AG09319 (cell line): ENCODE measurements around the gene PRDM11.

Experiments used
- DNase-seq: peaks from one replicate; pipeline ENCODE4 v3.0.0-alpha.2; 2010; ENCODE audit warnings: low read depth; ENCODE audit errors: extremely low read depth
- TF ChIP-seq, protein P1 (sequence below): IDR thresholded peaks from 2 replicates; pipeline ENCODE4 v1.5.1; 2011; ENCODE audit warnings: low read depth, mild to moderate bottlenecking, inconsistent platforms, low read length, moderate library complexity

Gene PRDM11

DNA sequence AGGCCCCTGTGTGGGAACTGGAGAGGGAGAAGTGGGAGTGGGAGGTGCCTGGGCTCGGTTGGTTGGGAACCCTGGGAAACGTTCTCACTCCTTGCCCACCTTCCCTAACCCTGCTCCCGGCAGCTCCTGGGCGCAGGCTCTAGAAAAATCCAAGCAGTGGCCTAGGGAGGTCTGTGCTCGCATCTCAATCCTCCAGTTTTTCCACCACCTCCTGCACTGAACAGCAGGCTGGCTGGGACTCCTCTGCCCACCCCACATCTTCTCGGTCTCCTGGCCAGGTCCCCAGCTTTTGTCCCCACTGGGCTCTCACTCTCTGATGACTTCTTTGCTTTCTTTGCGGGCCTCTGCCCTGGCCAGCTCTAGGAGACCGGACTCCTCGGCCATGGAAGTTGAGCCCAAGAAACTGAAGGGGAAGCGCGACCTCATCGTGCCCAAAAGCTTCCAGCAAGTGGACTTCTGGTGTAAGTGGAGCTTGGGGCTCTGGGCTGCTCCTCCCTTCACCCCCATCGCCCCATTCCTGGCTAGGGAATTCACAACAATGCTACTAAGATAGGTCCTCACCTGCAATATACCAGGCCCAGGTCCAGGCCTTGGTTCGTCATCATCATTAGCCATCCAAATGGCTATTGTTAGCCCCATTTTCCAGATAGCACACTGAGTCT, 35.6 kb downstream of the PRDM11 start:
- TF ChIP-seq, protein P1, sequence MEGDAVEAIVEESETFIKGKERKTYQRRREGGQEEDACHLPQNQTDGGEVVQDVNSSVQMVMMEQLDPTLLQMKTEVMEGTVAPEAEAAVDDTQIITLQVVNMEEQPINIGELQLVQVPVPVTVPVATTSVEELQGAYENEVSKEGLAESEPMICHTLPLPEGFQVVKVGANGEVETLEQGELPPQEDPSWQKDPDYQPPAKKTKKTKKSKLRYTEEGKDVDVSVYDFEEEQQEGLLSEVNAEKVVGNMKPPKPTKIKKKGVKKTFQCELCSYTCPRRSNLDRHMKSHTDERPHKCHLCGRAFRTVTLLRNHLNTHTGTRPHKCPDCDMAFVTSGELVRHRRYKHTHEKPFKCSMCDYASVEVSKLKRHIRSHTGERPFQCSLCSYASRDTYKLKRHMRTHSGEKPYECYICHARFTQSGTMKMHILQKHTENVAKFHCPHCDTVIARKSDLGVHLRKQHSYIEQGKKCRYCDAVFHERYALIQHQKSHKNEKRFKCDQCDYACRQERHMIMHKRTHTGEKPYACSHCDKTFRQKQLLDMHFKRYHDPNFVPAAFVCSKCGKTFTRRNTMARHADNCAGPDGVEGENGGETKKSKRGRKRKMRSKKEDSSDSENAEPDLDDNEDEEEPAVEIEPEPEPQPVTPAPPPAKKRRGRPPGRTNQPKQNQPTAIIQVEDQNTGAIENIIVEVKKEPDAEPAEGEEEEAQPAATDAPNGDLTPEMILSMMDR, result no peak
- no peak for DNase-seq

DNA sequence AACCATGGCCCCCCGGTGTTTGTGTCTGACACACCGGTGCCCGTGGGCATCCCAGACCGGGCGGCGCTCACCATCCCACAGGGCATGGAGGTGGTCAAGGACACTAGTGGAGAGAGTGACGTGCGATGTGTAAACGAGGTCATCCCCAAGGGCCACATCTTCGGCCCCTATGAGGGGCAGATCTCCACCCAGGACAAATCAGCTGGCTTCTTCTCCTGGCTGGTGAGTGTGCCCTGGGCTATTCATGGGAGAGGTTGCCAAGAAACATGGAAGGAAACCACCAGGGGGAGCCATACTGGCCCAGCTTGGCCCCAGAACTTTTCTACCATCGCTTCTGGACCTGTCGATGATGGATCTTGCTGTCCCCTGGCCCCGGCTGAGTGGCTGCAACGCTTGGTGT, 36.5 kb downstream of the PRDM11 start:
- no peak for DNase-seq
- TF ChIP-seq, protein P1, result peak; percentile 42

DNA sequence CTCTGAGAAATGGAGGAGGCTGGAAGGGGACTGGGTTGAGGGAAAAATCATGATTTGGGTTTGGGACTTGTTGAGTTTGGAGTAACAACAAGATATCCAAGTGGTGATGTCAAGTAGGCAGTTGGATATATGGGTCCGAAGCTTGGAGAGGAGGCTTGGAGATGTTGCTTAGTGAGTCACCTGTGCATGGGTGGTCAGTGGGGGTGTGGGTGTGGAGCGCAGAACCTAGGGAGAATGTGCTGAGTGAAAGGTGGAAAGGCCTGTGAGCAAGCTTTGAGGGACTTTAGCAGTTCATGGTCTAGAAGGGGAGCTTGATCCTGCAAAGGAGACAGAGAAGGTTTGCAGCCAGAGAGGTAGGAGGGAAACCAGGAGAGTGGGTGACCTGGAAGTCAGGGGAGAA, 38.2 kb downstream of the PRDM11 start:
- DNase-seq, result no peak
- TF ChIP-seq, protein P1, result no peak

DNA sequence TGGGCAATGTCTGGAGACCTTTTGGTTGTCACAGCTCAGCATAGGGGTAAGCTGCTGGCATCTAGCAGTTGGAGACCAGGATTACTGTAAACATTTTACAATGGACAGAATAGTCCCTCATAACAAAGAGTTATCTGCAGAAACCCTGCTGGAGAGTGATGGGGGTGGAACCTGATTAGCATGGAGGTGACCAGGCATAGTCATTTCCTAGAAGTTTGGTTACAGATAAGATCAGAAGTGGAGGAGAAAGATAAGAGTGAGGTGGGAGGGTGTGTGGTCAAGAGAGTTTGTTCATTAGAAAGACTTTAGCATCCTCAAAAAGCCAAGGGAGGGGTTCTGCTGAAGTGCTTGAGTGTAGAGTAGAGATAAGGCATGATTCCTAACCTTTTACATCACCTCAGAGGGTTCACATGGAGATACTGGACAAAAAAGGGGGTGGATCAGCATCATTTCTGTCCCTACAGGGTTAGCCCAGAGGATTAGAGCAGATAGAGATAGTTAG, 38.8 kb downstream of the PRDM11 start:
- DNase-seq, result no peak
- TF ChIP-seq, protein P1, result no peak

DNA sequence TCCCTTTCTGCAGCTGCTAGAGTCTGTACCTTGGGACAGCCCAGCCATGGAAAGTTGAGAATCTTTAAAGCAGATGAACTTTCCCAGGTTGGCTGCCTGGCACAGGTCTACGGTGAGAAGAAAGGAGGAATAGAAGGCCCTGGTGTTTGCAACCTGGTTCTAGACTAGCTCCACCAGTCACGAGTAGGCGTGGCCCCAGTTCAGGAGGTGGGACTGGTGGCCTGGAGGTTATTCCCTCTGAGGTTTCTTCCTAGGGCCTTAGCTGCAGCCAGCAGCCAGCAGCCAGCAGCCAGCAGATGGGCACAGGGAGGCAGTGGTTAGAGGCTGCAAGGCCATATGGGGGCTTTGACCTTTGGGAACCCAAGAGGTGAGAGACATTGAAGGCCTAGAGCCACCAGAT, 40.9 kb downstream of the PRDM11 start:
- DNase-seq, result no peak

DNA sequence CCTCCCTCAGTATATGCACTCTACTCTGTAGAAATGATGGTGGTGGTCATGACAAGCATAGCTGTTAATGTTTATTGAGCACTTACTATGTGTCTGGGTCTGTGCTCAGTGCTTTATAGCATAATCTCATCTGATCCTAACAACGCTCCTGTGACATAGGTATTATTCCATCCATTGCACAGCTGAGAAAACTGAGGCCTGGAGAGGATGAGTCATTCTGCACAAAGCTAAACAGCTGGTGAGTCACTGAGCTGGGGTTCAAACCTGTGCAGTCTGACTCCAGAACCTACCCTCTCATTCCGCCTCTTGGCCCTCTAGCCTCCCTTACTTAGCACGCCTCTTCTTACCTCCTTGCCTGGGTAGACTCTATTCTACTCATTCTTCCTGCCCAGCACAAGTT, 41.7 kb downstream of the PRDM11 start:
- no peak for DNase-seq
- TF ChIP-seq, protein P1, result no peak

More for the DNA sequence above, 40.9 kb downstream of the PRDM11 start:
- TF ChIP-seq, protein P1, result no peak

DNA sequence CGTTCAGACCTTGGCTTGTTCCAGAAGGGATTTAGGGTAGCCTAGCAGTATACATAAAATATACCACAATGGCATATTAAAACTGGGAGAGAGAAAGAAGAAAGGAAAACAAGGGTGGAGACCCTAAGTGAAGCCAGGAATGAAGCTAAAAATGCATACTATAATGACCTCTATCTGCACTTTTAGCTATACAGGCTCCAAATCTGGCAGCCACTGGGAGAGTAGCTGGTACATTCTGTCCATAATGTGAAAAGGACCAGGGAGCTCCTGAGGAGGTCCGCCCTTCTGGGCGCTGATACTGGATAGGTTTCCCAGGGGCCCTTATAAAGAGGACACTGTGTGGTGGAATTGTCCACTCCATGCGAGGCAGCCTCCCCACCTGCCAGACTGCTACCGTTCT, 42.8 kb downstream of the PRDM11 start:
- DNase-seq, result no peak
- TF ChIP-seq, protein P1, result no peak
